Measurements from ENCODE around the gene METTL8.

- TF ChIP-seq CTCF (IDR thresholded peaks at IDR 0.05; ENCODE audit: insufficient read depth, low read length, poor library complexity, severe bottlenecking) (no peak), EZH2phosphoT487 (conservative IDR thresholded peaks at IDR 0.05; ENCODE audit: low read length) (no peak)
Observed at GRCh38 chr2:171342067-171342413, 91.8 kb downstream of the METTL8 start.
